Cerebellar nuclear complex (tissue), 1 donor: Measurements from ENCODE around the gene FBN1.

Experiments
- DNase-seq, 2 experiments: peaks; one replicate each; lab custom pipeline; 2025; lab: John Stamatoyannopoulos, UW

FBN1 gene

GRCh38 chr15:48580736-48581135, 64.8 kb downstream of the FBN1 start:
- DNase-seq, result no peak

DNA sequence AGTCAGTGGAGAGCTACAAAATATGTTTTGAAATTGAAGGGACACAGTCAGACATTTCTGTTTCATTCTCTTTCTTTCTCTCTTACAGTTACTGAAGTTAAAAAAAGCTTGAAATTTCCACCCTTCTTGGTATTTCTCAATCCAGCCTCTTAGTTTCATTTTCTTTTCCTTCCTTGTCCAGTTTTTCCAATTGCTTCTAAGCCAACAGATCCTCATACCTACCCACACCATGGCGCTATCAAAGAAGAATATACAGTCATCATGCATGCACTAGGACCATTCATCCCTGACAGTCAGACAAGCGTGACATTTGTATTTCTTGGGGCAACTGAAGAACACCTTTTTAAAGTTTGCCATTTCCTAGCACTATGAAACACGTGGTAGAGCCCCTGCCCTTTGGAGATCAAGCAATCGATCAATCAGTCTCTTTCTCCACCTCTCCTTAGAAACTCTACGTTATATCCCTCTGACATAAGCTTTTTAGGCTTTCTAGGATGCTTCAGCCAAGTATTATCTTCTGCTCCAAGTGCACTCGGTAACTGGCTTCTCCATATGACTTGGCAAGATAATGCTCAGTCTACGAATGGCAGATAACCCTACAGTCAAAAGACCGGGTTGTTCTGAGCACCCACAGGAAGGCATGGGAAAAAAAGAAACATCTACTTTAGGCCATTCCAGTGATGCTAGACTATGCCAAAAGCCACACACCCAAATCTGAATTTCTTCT, 65.4 kb downstream of the FBN1 start:
- no peak for DNase-seq

- DNase-seq, result no peak
These were observed 66.5 kb downstream of the FBN1 start for GRCh38 chr15:48578965-48579364.

- DNase-seq, result no peak
These were observed 68.0 kb downstream of the FBN1 start for GRCh38 chr15:48577469-48577868.

DNA sequence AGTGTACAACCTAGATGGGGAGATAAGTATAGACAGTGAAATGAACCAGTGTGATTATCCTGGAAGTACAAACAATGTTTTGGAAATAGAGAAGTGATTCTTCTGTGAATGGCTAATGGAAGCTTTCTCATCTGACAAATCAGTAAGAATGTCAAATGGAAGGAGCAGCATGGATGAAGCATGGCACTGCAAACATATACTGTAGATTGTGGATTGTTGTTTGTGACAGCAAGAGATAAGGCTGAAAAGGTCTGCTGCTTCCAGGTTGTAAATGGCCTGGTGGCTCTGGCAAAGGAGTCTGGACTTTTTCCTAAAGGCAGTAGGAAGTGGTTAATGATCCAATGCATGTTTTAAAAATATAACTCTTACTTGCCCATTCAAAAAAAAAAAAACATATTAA, 71.3 kb downstream of the FBN1 start:
- no peak for DNase-seq

- no peak for DNase-seq
These were observed 71.7 kb downstream of the FBN1 start for GRCh38 chr15:48573780-48574179.

DNA sequence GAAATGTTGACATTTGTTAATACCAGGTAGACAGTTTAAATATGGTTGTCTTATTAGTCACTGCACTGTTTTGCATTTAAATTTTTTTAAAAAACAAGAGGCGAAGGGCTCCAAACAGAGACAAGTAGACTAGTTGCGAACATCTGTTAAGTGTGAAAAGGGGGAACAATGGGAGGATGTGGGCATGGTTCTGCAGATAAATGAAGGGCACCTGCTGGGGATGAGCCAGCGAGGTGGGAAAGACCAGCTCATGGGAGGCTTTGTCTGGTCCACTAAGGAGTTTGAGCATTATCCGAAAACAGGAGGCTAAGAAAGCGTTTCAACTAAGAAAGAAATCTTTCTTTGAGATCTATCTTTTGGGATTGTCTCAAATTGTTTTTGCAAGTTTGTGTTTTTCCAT, 72.7 kb downstream of the FBN1 start:
- no peak for DNase-seq

GRCh38 chr15:48571510-48571909, 74.0 kb downstream of the FBN1 start:
- DNase-seq, result no peak

GRCh38 chr15:48570822-48571221, 74.7 kb downstream of the FBN1 start:
- DNase-seq, result no peak

- DNase-seq, result no peak
These were observed 75.8 kb downstream of the FBN1 start for GRCh38 chr15:48569591-48570302.

GRCh38 chr15:48566668-48567067, 78.8 kb downstream of the FBN1 start:
- DNase-seq, result no peak

DNA sequence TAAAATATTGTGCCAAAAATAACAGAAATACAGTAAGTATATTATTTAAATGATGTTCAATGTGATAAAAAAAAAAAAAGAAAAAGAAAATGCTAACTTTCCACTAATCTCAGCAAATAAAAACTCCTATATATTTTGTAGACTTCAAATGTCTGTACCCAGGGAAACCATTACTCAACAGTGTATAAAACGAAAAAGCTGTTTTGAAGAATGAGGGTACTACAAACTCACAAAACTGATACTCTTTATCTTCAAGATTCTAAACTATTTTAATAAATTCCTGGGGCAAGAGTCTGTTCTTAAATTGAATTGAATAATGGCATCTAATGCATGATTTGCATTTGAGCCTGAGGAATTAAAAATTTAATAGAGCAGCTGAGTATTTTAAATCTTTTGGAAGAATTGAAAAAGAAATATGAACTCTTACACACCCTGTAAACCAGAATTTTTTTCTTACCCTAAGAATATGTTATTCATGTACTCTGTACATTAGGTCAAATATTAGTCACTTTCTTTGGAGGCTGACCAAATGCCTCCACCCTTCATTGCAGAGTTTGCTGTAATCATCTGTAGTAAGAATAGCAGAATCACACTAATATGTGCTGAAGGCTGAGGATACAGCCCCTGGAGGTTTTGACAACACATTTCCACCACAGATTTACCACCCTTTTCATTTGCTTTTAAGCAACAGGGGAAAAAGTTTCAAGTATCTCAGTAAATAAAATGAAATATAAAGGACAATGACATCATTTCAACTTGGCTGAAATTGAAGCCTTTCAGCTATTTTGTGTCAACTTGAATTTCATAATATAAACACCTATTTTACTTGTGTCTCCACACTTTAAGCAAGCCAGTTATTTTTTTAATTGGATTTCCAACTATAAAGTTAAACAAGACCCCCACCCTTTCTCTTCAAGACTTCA, 79.7 kb downstream of the FBN1 start:
- no peak for DNase-seq

GRCh38 chr15:48564690-48565089, 80.8 kb downstream of the FBN1 start:
- no peak for DNase-seq

GRCh38 chr15:48563934-48564333, 81.6 kb downstream of the FBN1 start:
- DNase-seq, result no peak

- no peak for DNase-seq
These were observed 85.0 kb downstream of the FBN1 start for GRCh38 chr15:48560321-48561051.

GRCh38 chr15:48559285-48559684, 86.2 kb downstream of the FBN1 start:
- DNase-seq, result no peak

- DNase-seq, result no peak
These were observed 87.3 kb downstream of the FBN1 start for GRCh38 chr15:48558226-48558625.

DNA sequence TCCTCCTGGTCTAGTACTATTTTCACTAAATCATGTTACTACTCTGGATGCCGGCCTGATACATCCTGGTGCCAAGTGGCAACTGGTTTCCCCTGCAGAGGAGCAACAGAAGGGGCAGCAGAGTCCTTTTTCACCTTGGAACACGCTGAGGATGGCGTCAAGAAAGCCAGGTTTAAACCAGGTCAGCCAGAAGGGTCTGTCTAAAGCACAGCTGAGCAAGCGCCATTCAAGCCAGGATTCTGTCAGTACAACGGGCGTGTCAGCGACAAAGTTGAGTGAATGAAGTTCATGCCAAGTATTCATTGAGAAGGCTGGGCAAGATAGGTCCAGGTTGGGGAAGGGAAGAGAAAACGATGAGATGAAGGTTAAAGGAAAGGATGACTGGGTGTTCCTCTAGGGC, 88.2 kb downstream of the FBN1 start:
- no peak for DNase-seq

- DNase-seq, result no peak
These were observed 89.2 kb downstream of the FBN1 start for GRCh38 chr15:48556159-48556897.

GRCh38 chr15:48555241-48555881, 90.1 kb downstream of the FBN1 start:
- no peak for DNase-seq

DNA sequence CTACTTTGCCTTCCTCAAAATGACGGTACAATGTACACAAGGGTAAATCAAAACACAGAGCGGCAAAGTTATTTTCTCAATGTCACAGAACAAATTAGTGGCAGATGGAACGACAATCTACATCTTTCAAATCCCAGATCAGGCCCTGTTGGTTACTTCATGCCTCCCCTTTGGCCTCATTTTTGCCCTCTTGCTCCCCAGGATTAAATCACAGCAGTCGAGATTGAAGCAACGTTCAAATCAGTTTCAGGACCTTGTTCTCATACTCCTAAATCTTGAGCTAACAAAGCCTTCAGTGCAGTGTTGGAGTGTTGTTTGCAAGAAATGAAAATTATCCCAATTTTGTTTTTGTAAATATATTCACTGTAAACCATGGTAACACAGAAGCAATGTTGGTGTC, 91.4 kb downstream of the FBN1 start:
- DNase-seq, result no peak
